PFSK-1 (cell line): Measurements from ENCODE around the gene PCLO.

Source experiments
- POLR2AphosphoS5 ChIP-seq: IDR thresholded peaks from 2 replicates; pipeline ENCODE4 v1.6.1; 2012; ENCODE audit warnings: low read depth, mild to moderate bottlenecking, control low read depth, low read length, moderate library complexity
- REST ChIP-seq, 2 experiments: IDR thresholded peaks; 2 replicates each; pipeline versions ENCODE4 v1.6.1 to v1.8.0; 2011 to 2012; ENCODE audit warnings: low read depth in 2 of 2, low read length in 2 of 2, control low read depth in 1 of 2, inconsistent platforms in 1 of 2, mild to moderate bottlenecking in 1 of 2, moderate library complexity in 1 of 2; ENCODE audit not compliant: insufficient read depth in 1 of 2
- TAF1 ChIP-seq: IDR thresholded peaks from 2 replicates; pipeline ENCODE4 v1.6.1; 2012; ENCODE audit warnings: low read length, control low read depth, borderline replicate concordance; ENCODE audit not compliant: insufficient read depth

- TF ChIP-seq REST (IDR thresholded peaks at IDR 0.05; ENCODE audit: insufficient read depth in 1 of 2, low read depth in 2 of 2, low read length in 2 of 2) (no peak), POLR2AphosphoS5 (no peak), TAF1 (no peak)
These were observed 357.1 kb downstream of the PCLO start for GRCh38 chr7:82805527-82805960.
